MG63 (cell line): ENCODE data around the gene GOLGA6L2. TPM values are rescaled to one million over a fixed set of nuclear protein-coding genes. Genes with fewer than 3 reads are reported as not detected.
"Not testable (repeated sequence)": the region's sequence is repeated elsewhere in the genome, so short reads cannot be mapped to it uniquely, and the experiment has no call there.

ENCODE experiments used
- DNase-seq: peaks from one replicate; pipeline ENCODE4 v3.0.0-alpha.2; 2020
- H3K27me3 ChIP-seq: fragments of 250-450 bp; sonication (Bioruptor Pico); 2 replicates; pipeline ENCODE4 v1.5.1; 2020; ENCODE audit warnings: mild to moderate bottlenecking, moderate library complexity
- H3K36me3 ChIP-seq: fragments of 250-450 bp; sonication (Bioruptor Pico); 2 replicates; pipeline ENCODE4 v1.5.1; 2020; ENCODE audit warnings: mild to moderate bottlenecking, moderate library complexity
- H3K4me3 ChIP-seq: fragments of 250-450 bp; sonication (Bioruptor Pico); 2 replicates; pipeline ENCODE4 v1.5.1; 2020; ENCODE audit warnings: mild to moderate bottlenecking, moderate library complexity
- H3K9me3 ChIP-seq: fragments of 250-450 bp; sonication (Bioruptor Pico); 2 replicates; pipeline ENCODE4 v1.5.1; 2020; ENCODE audit warnings: mild to moderate bottlenecking, moderate library complexity
- total RNA-seq: library from RNA; depleted of rRNA; stranded (reverse); fragments of >200 nt; shearing (Covaris generic); gene quantifications from 2 replicates; pipeline ENCODE4 v1.2.3, GENCODE V29; 2014; ENCODE audit warnings: low replicate concordance; rRNA removed

The GOLGA6L2 gene
- total RNA-seq, 1 experiment from 2014 or later = not detected

GRCh38 chr15:23411841-23412240 is 35.2 kb downstream of the GOLGA6L2 start:
- H3K4me3 ChIP-seq = no peak overlapping the region
- H3K36me3 ChIP-seq = no peaks in the 10 kb centered on the region
- H3K9me3 ChIP-seq = no peaks in the 10 kb centered on the region
- no peaks in the 10 kb centered on the region for H3K27me3 ChIP-seq
- no peak for DNase-seq

DNA sequence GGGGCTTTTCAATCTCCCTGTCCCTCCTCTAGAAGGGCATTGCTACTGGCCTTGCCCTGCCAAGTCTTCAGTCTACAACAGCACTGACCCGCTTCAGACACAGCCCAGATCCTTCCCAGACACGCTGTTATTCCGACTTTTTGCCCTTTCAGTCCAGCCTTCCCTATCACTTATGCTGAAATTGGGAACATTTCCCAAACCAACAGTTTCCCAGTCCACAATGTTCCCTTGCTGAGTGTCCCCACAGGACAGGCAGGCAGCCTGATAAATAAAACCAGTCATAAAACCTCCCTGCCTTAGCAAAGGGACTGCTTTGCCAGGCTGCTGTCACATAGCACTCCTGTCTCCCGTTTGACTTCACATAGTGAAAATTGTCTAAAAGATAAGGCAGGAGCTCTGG is 43.5 kb downstream of the GOLGA6L2 start:
- Histone ChIP-seq H3K27me3 (no peaks in the 10 kb centered on the region), H3K4me3 (no peak overlapping the region), H3K9me3 (no peaks in the 10 kb centered on the region), H3K36me3 (no peaks in the 10 kb centered on the region)
- no peak for DNase-seq

GRCh38 chr15:23402544-23402943 is 44.5 kb downstream of the GOLGA6L2 start:
- DNase-seq = no peak

DNA sequence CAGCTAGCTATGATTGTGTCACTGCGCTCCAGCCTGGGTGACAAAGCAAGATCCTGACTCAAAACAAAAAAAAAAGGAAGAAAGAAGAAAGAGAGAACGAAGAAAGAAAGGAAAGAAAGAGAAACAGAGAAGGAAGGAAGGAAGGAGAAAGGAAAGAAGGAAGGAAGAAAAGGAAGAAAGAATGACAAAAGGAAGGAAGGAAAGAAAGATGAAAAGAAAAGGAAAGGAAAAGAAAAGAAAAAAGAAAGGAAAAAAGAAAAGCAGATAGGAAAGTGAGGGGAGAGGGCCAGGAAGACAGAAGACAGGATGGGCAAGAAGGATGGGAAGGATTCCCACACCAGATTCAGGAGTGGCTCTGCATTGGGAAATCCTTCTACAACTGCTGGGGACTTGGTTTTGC is 44.9 kb downstream of the GOLGA6L2 start:
- H3K4me3 ChIP-seq = no peak overlapping the region

More at GRCh38 chr15:23402544-23402943, 44.5 kb downstream of the GOLGA6L2 start:
- H3K9me3 ChIP-seq = no peaks in the 10 kb centered on the region
- H3K4me3 ChIP-seq = no peak overlapping the region
- no peaks in the 10 kb centered on the region for H3K36me3 ChIP-seq
- no peaks in the 10 kb centered on the region for H3K27me3 ChIP-seq

DNA sequence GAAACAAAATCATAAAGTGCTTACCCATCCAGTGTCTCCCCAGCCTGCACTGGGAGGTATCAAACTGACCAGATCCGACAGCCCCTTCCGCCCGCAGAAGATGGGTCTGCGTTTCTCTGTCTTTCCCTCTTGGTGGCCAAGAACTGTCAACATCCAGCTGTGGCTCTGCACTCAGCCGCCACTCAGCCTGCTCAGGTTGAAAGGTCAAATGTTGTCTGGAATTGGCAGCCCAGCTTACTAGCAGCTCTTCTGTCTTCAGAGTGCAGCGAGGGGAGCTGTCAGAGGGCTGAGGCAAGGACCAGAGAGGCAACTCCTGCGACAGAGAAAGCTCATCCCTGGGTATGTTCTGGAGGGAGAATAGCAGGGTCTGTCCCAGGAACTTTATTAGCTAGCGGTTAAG is 45.4 kb downstream of the GOLGA6L2 start:
- H3K4me3 ChIP-seq = no peak overlapping the region
- no peaks in the 10 kb centered on the region for H3K27me3 ChIP-seq
- DNase-seq = no peak
- H3K9me3 ChIP-seq = no peaks in the 10 kb centered on the region
- no peaks in the 10 kb centered on the region for H3K36me3 ChIP-seq

More for the DNA sequence above, 44.9 kb downstream of the GOLGA6L2 start:
- H3K9me3 ChIP-seq = no peaks in the 10 kb centered on the region
- H3K36me3 ChIP-seq = no peaks in the 10 kb centered on the region
- DNase-seq = no peak
- no peaks in the 10 kb centered on the region for H3K27me3 ChIP-seq

DNA sequence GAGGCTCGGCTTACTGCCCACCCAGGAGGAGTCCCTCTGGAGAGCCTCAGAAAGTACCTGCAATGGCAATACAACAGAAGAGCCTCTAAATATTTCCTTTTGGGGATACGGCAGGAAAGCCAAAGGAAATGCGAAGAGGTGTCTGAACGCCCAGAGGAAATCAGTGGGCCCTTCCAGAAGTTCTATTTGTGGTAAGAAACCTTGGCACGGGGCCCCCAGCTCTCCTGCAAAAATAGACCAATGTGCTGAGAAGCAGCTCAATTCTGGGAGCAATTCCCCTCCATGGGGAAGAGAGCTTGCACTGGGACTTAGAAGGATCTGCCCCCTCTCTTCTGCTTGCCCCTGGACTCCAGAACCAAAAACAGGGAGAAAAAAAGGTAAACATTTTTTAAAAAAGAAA is 47.8 kb downstream of the GOLGA6L2 start:
- not testable (repeated sequence) for H3K27me3 ChIP-seq, DNase-seq

GRCh38 chr15:23398357-23398756 is 48.7 kb downstream of the GOLGA6L2 start:
- DNase-seq = not testable (repeated sequence)

More for the DNA sequence above, 47.8 kb downstream of the GOLGA6L2 start:
- not testable (repeated sequence) for H3K36me3 ChIP-seq, H3K4me3 ChIP-seq, H3K9me3 ChIP-seq

DNA sequence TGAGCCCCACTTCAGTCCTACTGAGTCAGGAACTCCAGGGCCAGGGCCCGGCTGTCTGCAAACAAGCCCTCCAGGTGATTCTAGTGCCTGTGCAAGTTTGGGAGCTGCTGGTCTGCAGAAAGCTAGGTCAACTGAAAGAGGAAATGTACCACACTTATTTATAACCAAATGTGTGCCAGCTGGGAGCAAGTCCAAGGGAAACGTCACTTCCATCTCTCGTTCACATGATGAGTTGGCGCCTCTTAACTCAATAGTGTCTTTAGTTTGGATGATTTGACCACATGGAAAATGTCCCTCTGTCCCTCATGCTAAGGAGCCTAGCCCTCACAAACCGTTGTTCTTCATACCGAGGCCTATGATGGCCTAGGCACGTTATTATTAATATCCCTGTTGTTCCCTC is 49.3 kb downstream of the GOLGA6L2 start:
- Histone ChIP-seq H3K4me3 (no peak overlapping the region), H3K36me3 (no peaks in the 10 kb centered on the region), H3K27me3 (no peaks in the 10 kb centered on the region), H3K9me3 (no peaks in the 10 kb centered on the region)
- DNase-seq = no peak

More at GRCh38 chr15:23398357-23398756, 48.7 kb downstream of the GOLGA6L2 start:
- H3K9me3 ChIP-seq, H3K4me3 ChIP-seq, H3K27me3 ChIP-seq, H3K36me3 ChIP-seq: not testable (repeated sequence)

- H3K9me3 ChIP-seq = no peaks in the 10 kb centered on the region
- DNase-seq = no peak
- H3K36me3 ChIP-seq = no peaks in the 10 kb centered on the region
- no peak overlapping the region for H3K4me3 ChIP-seq
- no peaks in the 10 kb centered on the region for H3K27me3 ChIP-seq
Measured at GRCh38 chr15:23395832-23396231, 51.2 kb downstream of the GOLGA6L2 start.

GRCh38 chr15:23395030-23395692 is 51.9 kb downstream of the GOLGA6L2 start:
- no peak overlapping the region for H3K4me3 ChIP-seq
- DNase-seq = no peak
- H3K9me3 ChIP-seq = no peaks in the 10 kb centered on the region
- H3K27me3 ChIP-seq = no peaks in the 10 kb centered on the region
- H3K36me3 ChIP-seq = no peaks in the 10 kb centered on the region

Other genes with a start within 250 kb of the GOLGA6L2 start
- not detected in 2 replicates for gene GOLGA6L26, start 113.0 kb downstream of the GOLGA6L2 start, total RNA-seq
- gene GOLGA8S, start 92.5 kb downstream of the GOLGA6L2 start, total RNA-seq = not detected in 2 replicates
- 4.8 and 12.4 TPM in 2 replicates for gene MKRN3, start 118.4 kb upstream of the GOLGA6L2 start, total RNA-seq
- gene MAGEL2, start 200.6 kb upstream of the GOLGA6L2 start, total RNA-seq = not detected in 2 replicates
- gene NDN, start 240.1 kb upstream of the GOLGA6L2 start, total RNA-seq = 42.0 and 43.3 TPM in 2 replicates